GM21515 (cell line): ENCODE measurements around the gene CHST13.

Experiments
- ATAC-seq: cut with Tn5 transposase; IDR thresholded peaks from one replicate; pipeline ENCODE4 v1.9.1; 2021; ENCODE audit not compliant: unreplicated experiment

Gene CHST13

GRCh38 chr3:126508564-126508964 is 15.4 kb upstream of the CHST13 start:
- no peak for ATAC-seq

- no peak for ATAC-seq
Measured at GRCh38 chr3:126509597-126510307, 14.2 kb upstream of the CHST13 start.

- ATAC-seq: no peak
Measured at GRCh38 chr3:126510308-126510910, 13.5 kb upstream of the CHST13 start.

- ATAC-seq: no peak
Measured at GRCh38 chr3:126511291-126511690, 12.7 kb upstream of the CHST13 start.

- no peak for ATAC-seq
Measured at GRCh38 chr3:126512026-126512425, 11.9 kb upstream of the CHST13 start.

GRCh38 chr3:126512916-126513650 is 10.9 kb upstream of the CHST13 start:
- ATAC-seq: no peak

- ATAC-seq: no peak
Measured at GRCh38 chr3:126514161-126514560, 9.8 kb upstream of the CHST13 start.

- ATAC-seq: no peak
Measured at GRCh38 chr3:126515066-126515706, 8.8 kb upstream of the CHST13 start.

- no peak for ATAC-seq
Measured at GRCh38 chr3:126516152-126516935, 7.6 kb upstream of the CHST13 start.

- no peak for ATAC-seq
Measured at GRCh38 chr3:126516936-126517290, 7.0 kb upstream of the CHST13 start.

GRCh38 chr3:126517291-126517951 is 6.5 kb upstream of the CHST13 start, which contains the start of gene UROC1:
UROC1 (minus strand) TSS chr3:126517773; CDS start chr3:126517719, 54 bp downstream.
- ATAC-seq: no peak

GRCh38 chr3:126517986-126518778 is 5.8 kb upstream of the CHST13 start:
- ATAC-seq: no peak

- ATAC-seq: no peak
Measured at GRCh38 chr3:126518779-126519177, 5.2 kb upstream of the CHST13 start.

- ATAC-seq: no peak
Measured at GRCh38 chr3:126519506-126520455, 4.2 kb upstream of the CHST13 start.

GRCh38 chr3:126521122-126521891 is 2.6 kb upstream of the CHST13 start:
- ATAC-seq: no peak

GRCh38 chr3:126522363-126522788 is 1.6 kb upstream of the CHST13 start:
- no peak for ATAC-seq

- no peak for ATAC-seq
Measured at GRCh38 chr3:126524429-126524988, 554 bp downstream of the CHST13 start.
